ENCODE results near the gene LRRC53. TPM values are rescaled to one million over a fixed set of nuclear protein-coding genes. Genes with fewer than 3 reads are reported as not detected.

Gene LRRC53
- total RNA-seq, 1 donor from 2014 or later, result not detected

DNA sequence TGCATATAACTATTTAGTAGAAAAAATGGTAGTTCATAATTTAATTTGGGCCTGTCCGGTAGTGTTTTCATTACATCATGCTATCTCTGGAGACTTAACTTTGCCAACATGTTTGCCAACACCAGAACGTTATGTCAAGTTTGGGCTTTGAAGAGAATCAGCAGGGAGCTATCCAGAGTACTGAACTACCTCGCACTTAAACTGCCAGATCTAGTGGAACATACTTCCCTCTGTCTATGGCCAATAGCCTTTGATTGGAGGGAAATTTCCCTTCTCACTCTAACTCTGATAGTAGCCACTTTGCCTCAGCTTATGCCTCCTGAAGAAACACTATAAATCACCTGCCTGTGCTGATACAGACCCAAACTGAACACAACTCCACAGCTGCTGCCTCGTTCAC, 10.0 kb downstream of the LRRC53 start:
- no peaks in the 10 kb centered on the region for H3K4me1 Mint-ChIP-seq (ENCODE audit: unreplicated experiment)
- DNase-seq (ENCODE audit: low spot score), result peak; percentile 53
- H3K4me3 Mint-ChIP-seq (ENCODE audit: unreplicated experiment), result no peak overlapping the region
- no peak overlapping the region for H3K27ac Mint-ChIP-seq (ENCODE audit: unreplicated experiment)
- H3K9me3 Mint-ChIP-seq (ENCODE audit: unreplicated experiment), result no peaks in the 10 kb centered on the region
- H3K36me3 Mint-ChIP-seq (ENCODE audit: low read depth, unreplicated experiment), result no peaks in the 10 kb centered on the region
- no peaks in the 10 kb centered on the region for H3K27me3 Mint-ChIP-seq (ENCODE audit: unreplicated experiment)
- no peak for TF ChIP-seq CTCF (IDR thresholded peaks at IDR 0.05; ENCODE audit: unreplicated experiment)

DNA sequence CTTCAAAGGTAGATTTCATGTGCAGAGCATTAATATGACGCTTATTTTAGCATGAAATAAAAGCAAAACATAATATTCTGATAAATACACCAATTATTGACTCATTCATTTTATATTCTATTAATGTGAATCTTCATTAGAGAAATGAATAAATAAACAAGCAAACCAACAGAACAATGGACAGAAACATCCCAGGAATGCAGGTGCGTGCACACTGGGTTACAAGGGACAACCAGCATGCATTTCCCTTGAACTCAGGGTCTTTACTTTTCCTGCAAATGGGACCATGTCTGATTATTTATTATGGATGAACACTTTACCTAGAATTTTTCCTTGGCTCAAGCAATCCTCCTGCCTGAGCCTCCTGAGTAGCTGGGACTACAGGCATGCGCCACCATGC, 13.5 kb downstream of the LRRC53 start:
- Mint-ChIP-seq H3K27me3 (ENCODE audit: unreplicated experiment) (no peaks in the 10 kb centered on the region), H3K27ac (ENCODE audit: unreplicated experiment) (no peak overlapping the region), H3K9me3 (ENCODE audit: unreplicated experiment) (no peaks in the 10 kb centered on the region), H3K4me3 (ENCODE audit: unreplicated experiment) (no peak overlapping the region), H3K36me3 (ENCODE audit: low read depth, unreplicated experiment) (no peaks in the 10 kb centered on the region), H3K4me1 (ENCODE audit: unreplicated experiment) (no peaks in the 10 kb centered on the region)
- DNase-seq (ENCODE audit: low spot score), result no peak
- TF ChIP-seq CTCF (IDR thresholded peaks at IDR 0.05; ENCODE audit: unreplicated experiment), result no peak

- no peak overlapping the region for H3K4me3 Mint-ChIP-seq (ENCODE audit: unreplicated experiment)
- H3K27me3 Mint-ChIP-seq (ENCODE audit: unreplicated experiment), result no peaks in the 10 kb centered on the region
- no peak overlapping the region for H3K27ac Mint-ChIP-seq (ENCODE audit: unreplicated experiment)
- no peaks in the 10 kb centered on the region for H3K9me3 Mint-ChIP-seq (ENCODE audit: unreplicated experiment)
- H3K36me3 Mint-ChIP-seq (ENCODE audit: low read depth, unreplicated experiment), result no peaks in the 10 kb centered on the region
- no peaks in the 10 kb centered on the region for H3K4me1 Mint-ChIP-seq (ENCODE audit: unreplicated experiment)
- DNase-seq (ENCODE audit: low spot score), result no peak
- TF ChIP-seq CTCF (IDR thresholded peaks at IDR 0.05; ENCODE audit: unreplicated experiment), result no peak
Observed at GRCh38 chr1:74496669-74497068, 15.7 kb downstream of the LRRC53 start.

DNA sequence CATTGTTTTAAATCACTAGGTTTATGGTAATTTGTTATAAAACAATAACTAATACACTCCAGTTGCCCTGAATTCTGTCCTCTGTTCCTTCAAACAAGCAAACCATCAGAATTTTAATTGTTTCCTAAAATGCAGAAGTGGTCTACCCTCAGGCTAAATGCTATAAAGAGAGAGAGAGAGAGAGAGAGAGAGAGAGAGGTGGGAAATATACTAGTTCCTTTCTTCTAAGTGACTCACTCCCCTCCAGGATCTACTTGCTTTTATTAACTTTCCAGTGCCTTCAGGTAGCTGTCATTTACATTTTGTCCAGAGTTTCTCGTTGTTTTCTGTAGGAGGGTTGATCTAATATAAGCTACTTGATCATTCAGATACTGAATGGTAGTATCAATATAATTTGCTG, 26.4 kb downstream of the LRRC53 start:
- Mint-ChIP-seq H3K4me3 (ENCODE audit: unreplicated experiment) (no peak overlapping the region), H3K36me3 (ENCODE audit: low read depth, unreplicated experiment) (no peaks in the 10 kb centered on the region), H3K27ac (ENCODE audit: unreplicated experiment) (no peak overlapping the region), H3K9me3 (ENCODE audit: unreplicated experiment) (no peaks in the 10 kb centered on the region), H3K27me3 (ENCODE audit: unreplicated experiment) (no peaks in the 10 kb centered on the region), H3K4me1 (ENCODE audit: unreplicated experiment) (no peaks in the 10 kb centered on the region)
- no peak for TF ChIP-seq CTCF (IDR thresholded peaks at IDR 0.05; ENCODE audit: unreplicated experiment)
- no peak for DNase-seq (ENCODE audit: low spot score)

DNA sequence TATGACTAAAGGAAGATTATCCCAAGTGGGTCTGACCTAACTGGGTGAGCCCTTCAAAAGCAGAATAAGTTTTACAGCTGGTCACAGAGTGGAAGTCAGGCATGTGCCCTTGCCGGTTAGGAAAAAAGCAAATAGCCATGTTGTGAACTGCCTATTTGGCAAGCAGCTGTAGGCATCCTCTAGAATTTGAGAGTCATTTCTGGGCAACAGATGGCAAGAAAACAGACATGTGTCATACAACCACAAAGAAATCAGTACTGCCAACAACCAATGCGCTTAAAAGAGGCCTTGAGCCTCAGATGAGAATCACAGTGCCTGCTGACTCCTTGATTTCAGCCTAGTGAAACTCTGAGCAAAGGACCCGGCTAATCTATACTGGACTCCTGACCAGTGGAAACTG, 26.8 kb downstream of the LRRC53 start:
- no peak for DNase-seq (ENCODE audit: low spot score)
- Mint-ChIP-seq H3K27me3 (ENCODE audit: unreplicated experiment) (no peaks in the 10 kb centered on the region), H3K4me3 (ENCODE audit: unreplicated experiment) (no peak overlapping the region), H3K36me3 (ENCODE audit: low read depth, unreplicated experiment) (no peaks in the 10 kb centered on the region), H3K9me3 (ENCODE audit: unreplicated experiment) (no peaks in the 10 kb centered on the region), H3K27ac (ENCODE audit: unreplicated experiment) (no peak overlapping the region), H3K4me1 (ENCODE audit: unreplicated experiment) (no peaks in the 10 kb centered on the region)
- TF ChIP-seq CTCF (IDR thresholded peaks at IDR 0.05; ENCODE audit: unreplicated experiment), result no peak
